Raji (cell line): ENCODE measurements around the gene PARP16.

Source experiments
- POLR2A ChIP-seq: IDR thresholded peaks from 2 replicates; pipeline ENCODE4 v1.6.1; 2011; ENCODE audit warnings: low read depth, low read length, control low read depth; ENCODE audit not compliant: insufficient read depth

The PARP16 gene, protein sequence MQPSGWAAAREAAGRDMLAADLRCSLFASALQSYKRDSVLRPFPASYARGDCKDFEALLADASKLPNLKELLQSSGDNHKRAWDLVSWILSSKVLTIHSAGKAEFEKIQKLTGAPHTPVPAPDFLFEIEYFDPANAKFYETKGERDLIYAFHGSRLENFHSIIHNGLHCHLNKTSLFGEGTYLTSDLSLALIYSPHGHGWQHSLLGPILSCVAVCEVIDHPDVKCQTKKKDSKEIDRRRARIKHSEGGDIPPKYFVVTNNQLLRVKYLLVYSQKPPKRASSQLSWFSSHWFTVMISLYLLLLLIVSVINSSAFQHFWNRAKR

DNA sequence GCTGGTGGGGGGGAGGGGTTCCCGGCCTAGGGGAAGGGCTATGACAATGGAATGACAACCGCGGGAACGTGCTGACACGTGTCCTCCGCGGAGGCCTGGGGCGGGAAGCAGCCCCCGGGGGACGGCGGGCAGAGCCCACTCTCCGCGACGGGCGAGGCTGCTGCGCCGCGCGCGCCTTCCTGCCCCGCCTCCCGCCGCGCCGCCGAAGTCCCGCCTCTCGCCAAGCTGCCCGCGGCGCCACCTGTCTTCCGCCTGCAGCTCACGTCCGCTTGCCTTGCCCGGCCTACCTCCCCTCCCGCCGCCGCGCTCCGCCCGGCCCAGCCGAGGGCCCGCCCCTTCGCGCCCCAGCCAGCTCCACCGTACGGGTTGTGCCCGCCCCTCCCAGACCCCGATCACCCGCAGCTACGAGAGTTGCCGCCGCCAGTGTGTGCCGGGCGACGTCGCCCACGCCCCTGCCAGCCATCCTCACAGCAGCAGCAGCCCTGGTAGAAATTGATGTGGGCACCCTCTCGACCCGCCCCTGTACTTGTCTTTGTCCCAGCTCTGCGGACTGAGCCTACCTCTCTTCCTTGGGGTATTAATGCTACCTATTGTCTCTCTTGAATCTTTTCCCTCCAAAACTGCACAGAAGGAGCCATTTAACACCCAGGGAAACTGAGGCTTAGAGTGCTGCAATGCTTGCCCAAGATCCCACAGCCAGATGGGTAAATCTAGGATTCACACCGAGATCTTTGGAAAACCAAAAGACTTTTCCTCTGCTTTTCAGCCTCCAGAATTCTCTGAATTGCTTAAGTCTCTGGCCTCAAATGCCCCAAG lies at the start of gene PARP16:
Gene PARP16, minus strand, starts transcription at position 180 of the 816 bp plus-strand sequence. CDS start 457 bp downstream, outside the sequence.
- TF ChIP-seq POLR2A: peak; percentile 93

DNA sequence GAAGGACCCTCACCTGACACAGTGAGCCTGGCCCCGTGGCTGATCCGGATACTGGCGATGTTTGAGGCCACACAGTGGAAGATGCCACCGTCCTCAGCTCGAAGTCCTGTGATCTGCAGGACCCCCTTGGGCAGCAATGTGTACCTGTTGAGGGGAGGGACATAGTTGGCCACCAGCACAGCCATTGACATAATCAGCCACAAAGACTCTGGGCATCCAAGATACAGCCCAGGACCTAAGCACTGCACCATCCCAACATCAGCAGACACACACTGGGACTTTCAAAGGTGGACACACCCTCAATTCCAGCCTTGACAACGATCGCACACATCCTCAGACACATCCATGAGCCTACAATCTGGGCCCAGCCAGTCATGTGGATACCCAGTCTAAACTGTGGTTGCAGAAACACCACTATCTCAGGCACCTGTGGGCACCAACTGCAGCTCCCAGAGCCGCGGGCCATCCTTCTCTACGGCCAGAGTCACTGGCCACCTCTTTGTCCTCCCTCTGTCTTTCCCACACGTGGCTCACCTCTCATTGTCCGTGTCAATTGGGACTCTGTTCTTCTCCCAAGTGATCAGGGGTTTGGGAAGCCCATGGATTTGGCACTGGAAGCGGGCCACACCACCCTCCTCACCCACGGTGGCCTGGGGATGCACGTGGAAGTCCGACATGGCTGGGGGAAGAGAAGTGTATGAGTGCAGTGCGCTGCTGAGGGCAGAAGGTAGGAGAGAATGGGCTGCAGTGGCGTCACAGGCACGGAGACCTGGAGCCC lies 48.8 kb upstream of the PARP16 start:
- no peak for TF ChIP-seq POLR2A

DNA sequence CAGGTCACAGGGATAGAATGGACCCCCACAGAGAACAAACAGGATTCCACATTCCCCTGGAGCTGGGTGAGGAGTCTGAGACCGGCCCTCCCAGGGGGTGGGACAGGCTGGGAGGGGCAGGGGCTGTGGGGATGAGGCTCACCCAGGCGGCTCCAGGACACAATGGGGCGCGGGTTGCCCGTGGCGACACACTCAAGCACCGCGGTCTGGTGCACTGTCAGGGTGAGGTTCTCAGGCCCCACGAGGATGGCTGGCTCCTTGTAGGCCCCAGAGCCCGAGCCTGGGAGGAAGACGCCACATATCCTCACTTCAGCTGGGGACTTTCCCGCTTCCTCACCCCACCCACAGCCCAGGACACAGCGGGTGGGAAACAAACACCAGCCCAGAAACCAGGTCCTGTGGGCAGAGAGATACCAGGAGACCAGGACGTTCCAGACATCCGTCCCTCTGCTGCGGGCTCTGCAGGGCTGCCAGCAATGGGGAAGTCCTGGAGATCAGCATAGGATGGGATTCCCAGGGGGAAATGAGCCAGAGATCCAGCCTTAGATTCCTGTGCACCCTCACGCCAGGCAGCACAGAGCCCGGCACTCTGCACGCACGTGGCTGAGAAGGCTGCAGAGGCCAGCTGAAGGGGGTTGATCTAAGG lies 48.0 kb upstream of the PARP16 start:
- TF ChIP-seq POLR2A: no peak

DNA sequence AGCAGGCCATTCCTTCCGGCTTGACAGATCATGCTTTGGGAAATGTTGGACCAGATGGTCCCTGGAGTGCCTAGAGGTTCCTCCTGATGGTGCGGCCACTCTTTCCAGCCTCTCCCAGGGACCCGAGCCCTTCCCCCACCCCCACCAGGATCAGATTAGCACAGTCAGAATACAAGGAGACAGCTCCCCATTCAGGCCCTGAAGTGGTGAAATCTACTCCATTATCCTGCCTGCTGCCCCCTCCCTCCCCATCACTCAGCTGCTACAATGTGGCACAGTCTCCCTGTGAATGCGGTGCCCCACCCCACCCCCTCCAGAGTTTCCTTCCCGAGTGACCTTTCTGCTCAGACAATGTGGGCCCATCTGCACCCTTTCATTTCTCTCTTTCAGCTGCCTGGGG lies 47.2 kb upstream of the PARP16 start:
- no peak for TF ChIP-seq POLR2A

DNA sequence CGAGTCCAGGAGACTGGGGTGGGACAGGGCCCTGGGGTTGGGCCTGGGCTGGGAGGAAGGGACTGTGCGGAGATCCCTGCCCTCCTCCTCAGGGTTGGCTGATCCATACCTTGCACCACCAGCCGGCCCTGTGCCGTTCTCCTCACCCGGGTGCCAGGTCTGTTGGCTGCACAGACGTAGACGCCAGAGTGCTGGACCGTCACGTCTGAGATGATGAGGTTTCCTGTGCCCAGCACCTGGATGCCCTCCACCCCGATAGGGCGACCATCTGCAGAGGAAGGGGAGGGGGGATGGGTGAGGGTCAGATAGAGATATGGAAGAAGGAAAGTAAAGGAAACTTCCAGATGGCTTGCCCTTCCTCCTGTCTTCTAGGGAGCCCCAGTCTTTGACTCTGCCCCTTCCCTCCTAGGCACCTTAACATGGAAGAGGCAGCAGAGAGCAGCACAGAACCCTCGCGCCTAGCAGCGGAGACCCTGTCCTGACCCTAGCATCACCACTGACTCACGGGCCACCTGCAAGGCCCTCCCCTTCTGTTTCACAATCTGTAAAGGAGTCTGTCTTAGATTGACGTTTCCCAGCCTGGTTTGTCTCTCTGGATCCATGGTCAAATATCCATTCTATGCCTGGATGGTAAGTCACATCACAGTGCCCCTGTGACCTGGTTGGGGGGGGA lies 46.6 kb upstream of the PARP16 start:
- no peak for TF ChIP-seq POLR2A

DNA sequence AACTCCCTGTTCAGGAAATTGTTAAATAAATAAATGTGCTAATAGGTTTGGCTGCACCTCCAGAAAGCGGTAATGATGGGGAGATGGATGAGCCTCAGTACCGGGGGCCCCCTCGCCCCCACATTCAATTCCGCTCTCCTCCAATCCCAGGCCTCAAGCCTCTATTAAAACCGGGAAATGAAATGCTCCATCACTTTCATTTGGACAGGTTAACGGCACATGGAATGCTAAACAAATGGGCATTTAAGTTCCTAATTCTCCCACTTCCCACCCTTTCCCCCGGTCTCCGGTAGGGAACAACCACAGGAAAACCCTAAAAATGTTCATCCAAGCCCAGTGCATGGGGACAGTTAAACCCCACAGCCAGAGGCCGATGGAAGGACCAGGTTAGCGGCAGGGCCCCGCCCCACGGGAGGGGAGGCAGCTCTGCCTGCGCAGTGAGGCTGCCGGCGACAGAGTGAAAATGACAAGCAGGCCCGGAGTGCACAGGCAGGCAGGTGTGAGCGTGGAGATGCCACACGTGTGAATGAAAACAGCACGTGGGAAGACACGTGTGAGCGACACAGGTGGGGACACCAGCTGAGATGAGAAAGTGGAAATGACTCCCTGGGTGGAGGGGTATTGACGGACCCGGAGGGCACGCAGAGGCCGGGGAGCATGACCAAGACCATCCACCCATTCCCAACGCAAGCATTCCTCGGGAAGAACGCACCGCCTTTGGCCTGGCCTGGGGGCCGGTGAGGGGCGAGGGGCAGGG lies 45.9 kb upstream of the PARP16 start:
- TF ChIP-seq POLR2A: no peak

DNA sequence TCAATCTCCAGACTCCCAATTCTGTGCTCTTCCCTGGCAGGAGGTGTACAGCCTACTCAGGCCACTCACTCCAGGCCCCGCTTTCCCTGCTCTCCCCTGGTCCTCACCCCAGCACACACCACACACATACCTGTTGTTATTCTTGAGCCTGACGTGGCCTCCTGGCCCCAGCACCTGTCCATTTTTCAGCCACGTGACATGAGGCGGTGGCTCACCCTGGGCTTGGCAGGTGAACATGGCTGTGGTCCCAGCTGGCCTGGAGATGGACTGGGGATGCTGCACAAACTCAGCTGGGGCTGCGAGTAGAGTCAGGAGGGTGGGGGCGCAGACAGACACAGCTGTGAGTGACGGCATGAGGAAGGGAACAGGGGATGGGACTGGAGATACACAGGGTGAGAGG lies 45.1 kb upstream of the PARP16 start:
- TF ChIP-seq POLR2A: no peak

DNA sequence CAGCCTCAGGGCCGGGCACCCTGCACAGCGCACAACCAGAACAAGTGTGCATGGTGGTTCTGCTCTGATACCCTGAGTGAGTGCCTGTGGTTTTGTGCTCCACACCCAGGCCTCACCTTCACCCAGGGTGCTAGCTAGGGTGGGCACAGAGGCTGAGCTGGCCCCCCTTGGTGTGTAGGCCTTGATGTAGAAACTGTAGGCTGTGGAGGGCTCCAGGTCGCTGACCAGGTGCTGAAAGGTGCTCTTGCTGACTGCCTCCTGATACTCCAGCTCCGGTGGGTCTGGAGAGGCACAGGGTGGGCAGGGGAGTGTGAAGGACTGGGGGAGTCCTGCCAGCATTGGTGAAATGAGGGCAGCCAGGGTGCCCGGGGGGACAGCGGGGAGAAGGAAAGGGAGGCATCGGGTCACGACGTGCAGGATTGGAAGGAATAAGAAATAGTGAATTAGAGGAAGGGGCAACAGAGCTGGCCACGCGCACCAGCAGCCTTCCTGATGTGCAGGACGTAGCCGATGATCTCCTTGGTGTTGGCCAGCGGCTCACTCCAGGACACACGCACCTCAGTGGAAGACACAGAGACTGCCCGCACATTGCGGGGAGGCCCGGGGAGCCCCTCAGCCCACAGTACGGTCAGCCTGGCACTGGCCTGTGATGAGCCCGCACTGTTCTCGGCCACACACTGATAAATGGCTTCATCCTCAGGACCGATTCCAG lies 44.4 kb upstream of the PARP16 start:
- no peak for TF ChIP-seq POLR2A

DNA sequence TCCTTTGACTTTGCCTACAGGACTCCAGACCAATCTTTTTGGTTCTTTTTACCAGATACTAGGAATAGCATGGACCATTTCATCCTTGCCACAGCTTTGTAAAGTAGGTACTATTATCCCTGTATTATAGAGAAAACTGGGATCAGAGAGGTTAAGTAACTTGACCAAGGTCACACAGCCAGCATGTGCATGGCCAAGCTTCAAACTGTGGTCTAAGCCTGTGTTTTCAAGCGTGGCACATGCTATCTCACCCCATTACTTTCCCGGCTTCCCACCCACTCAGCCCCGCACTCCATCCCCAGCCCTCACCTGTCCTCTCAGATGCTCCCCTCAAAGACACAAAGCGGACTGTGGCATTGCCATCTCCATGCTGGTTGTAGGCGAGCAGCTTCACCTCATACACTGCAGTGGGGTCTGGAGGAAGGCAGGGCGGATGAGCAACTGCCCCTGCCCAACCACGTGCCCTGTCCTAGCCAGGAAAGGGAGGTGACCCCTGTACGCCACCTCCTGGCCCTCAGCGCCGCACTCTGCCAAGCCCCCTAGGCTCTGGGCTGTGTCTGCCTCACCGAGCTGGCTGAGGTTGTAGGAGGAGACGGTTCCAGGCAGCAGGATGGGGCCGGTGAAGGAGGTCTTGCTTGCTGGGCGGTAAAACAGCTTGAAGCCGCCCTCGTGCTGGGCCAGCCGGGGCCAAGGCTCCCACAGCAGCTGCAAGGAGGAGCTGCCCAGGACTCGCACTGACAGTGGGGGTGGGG lies 43.5 kb upstream of the PARP16 start:
- TF ChIP-seq POLR2A: no peak

DNA sequence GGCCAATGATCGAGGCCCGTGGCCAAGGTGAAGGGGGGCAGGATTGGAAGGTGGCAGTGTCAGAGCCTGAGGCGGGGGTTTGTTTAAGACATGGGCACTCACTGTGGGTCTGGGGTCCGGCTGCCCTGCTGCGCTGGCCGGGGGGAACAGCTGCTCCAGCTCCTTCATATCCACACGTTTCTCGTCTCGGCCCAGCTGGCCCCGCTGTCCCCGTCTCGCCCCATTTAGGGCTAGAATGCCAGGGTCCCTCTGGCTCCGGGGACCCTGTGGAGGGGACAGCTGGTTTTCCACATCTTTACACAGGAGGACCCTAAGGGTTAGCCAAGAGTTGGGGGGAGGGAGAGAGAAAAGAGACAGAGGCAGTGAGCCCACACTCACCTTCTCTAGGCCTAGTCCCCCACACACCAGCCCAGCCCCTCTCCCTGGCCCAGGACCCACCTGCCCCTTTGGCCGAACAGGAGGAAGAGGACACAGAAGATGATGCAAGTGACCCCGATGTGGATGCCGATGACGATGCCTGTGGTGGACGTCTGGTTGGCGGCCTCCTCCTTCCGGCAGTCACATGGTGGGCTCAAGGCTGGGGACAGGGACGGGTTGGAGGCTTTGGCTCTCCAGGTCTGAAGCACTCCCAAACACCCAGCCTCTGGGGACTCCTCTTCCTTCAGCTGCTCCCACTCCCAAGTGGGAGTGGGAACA lies 42.8 kb upstream of the PARP16 start:
- no peak for TF ChIP-seq POLR2A

DNA sequence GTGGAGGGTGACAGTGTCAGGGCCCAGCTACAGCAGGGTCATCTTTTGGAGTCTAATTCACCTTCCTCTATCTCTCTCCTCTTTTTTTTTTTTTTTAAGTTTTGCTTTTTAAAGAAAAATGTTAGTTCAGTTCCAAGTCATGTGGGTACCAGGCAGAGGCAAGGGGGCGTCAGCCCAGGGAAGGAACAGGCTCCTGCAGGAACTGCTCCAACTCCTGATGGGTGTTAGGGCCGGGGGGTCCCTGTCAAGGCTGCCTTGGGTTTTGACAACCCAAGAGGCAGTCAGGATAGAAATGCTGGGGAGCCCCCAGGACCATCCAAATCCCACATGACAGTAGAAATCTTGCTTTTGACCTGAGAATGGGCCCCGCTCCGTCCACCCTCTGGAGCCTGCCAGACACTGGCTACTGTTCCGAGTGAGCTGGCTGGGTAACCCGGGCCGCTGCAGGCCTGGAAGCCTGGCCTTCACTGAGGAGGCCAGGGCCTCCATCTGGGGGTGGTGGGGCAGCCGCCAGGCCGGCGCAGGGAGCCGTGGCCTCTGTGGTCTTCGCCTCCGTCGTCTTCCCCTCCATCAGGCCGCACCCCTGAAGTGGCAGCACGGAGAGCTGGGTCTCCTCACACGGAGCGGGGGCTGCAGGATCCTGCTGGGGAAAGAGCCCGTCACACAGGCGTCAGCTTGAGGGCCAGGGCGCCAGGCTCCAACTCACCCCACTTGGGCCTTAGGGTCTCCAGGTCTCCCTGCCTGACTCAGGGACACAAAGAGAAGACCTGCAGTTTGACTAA lies 42.0 kb upstream of the PARP16 start:
- TF ChIP-seq POLR2A: no peak
